ENCODE data around the gene KIF3C.

The KIF3C gene

DNA sequence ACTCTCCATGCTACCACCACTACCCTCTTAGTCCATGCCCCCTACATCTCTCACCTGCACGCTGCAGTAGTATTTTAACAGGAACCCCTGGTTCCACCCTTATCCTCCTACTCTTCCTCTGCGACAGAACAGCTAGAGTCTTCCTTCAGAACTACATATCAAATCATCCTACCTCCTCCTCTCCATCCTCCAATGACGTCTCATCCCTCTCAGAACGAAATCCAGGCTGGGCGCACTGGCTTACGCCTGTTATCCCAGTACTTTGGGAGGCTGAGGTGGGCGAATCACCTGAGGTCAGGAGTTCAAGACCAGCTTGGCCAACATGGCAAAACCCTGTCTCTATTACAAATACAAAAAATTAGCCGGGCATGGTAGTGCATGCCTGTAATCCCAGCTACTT, 10.3 kb upstream of the KIF3C start:
- Histone ChIP-seq H3K4me3 (ENCODE audit: low read depth, low read length, poor library complexity, severe bottlenecking) (no peak overlapping the region), H3F3A (ENCODE audit: insufficient read depth, low read length) (no peaks in the 10 kb centered on the region), H3K79me2 (ENCODE audit: insufficient read depth, low read length) (no peaks in the 10 kb centered on the region), H3K9me3 (ENCODE audit: low read length) (no peaks in the 10 kb centered on the region), H3K27ac (ENCODE audit: low read depth, low read length, poor library complexity, severe bottlenecking) (no peak overlapping the region), H2AFZ (ENCODE audit: low read length) (no peak overlapping the region), H3K36me3 (ENCODE audit: insufficient read depth, low read length) (no peaks in the 10 kb centered on the region), H3K9ac (ENCODE audit: low read length) (no peak overlapping the region), H3K4me2 (ENCODE audit: low read length) (no peak overlapping the region), H3K4me1 (ENCODE audit: insufficient read depth, low read length, severe bottlenecking) (no peaks in the 10 kb centered on the region), H4K20me1 (ENCODE audit: insufficient read depth, low read length) (no peaks in the 10 kb centered on the region), H3K27me3 (ENCODE audit: insufficient read depth, low read length) (no peaks in the 10 kb centered on the region; the same call in 1 of the 2 replicates), H3K9me2 (ENCODE audit: low read depth, low read length) (no peaks in the 10 kb centered on the region)
- TF ChIP-seq, protein P1, sequence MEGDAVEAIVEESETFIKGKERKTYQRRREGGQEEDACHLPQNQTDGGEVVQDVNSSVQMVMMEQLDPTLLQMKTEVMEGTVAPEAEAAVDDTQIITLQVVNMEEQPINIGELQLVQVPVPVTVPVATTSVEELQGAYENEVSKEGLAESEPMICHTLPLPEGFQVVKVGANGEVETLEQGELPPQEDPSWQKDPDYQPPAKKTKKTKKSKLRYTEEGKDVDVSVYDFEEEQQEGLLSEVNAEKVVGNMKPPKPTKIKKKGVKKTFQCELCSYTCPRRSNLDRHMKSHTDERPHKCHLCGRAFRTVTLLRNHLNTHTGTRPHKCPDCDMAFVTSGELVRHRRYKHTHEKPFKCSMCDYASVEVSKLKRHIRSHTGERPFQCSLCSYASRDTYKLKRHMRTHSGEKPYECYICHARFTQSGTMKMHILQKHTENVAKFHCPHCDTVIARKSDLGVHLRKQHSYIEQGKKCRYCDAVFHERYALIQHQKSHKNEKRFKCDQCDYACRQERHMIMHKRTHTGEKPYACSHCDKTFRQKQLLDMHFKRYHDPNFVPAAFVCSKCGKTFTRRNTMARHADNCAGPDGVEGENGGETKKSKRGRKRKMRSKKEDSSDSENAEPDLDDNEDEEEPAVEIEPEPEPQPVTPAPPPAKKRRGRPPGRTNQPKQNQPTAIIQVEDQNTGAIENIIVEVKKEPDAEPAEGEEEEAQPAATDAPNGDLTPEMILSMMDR (IDR thresholded peaks at IDR 0.05; ENCODE audit: low read length) = no peak

DNA sequence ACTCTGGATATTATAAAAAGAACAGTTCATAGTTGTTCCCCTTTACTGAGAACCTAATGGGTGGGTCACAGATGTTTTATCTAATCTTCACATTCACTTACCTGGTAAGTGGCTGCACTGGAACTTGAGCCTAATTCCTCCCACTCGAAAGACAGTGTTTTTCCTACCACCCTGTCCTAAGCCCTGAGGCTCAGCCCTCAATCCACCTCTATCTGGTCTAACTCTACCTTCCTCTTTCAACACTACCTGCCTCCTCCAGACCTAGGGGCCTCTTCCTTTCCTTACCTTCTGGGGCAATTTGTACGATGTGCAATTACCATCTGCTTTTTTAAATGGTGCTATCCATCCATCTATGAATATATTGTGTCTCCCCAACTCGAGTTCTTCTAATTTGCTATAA, 9.7 kb upstream of the KIF3C start:
- Histone ChIP-seq H3K4me2 (ENCODE audit: low read length) (no peak overlapping the region), H2AFZ (ENCODE audit: low read length) (no peak overlapping the region), H3F3A (ENCODE audit: insufficient read depth, low read length) (no peaks in the 10 kb centered on the region), H3K4me1 (ENCODE audit: insufficient read depth, low read length, severe bottlenecking) (no peaks in the 10 kb centered on the region), H3K9ac (ENCODE audit: low read length) (no peak overlapping the region), H3K36me3 (ENCODE audit: insufficient read depth, low read length) (no peaks in the 10 kb centered on the region), H3K27ac (ENCODE audit: low read depth, low read length, poor library complexity, severe bottlenecking) (no peak overlapping the region), H3K9me2 (ENCODE audit: low read depth, low read length) (no peaks in the 10 kb centered on the region), H3K9me3 (ENCODE audit: low read length) (no peaks in the 10 kb centered on the region), H3K79me2 (ENCODE audit: insufficient read depth, low read length) (no peaks in the 10 kb centered on the region), H3K27me3 (ENCODE audit: insufficient read depth, low read length) (no peaks in the 10 kb centered on the region), H3K4me3 (ENCODE audit: low read depth, low read length, poor library complexity, severe bottlenecking) (no peak overlapping the region), H4K20me1 (ENCODE audit: insufficient read depth, low read length) (no peaks in the 10 kb centered on the region)
- TF ChIP-seq EZH2 (IDR thresholded peaks at IDR 0.05; ENCODE audit: borderline replicate concordance, low read length) = no peak
- TF ChIP-seq, protein P1 (IDR thresholded peaks at IDR 0.05; ENCODE audit: low read length) = no peak

DNA sequence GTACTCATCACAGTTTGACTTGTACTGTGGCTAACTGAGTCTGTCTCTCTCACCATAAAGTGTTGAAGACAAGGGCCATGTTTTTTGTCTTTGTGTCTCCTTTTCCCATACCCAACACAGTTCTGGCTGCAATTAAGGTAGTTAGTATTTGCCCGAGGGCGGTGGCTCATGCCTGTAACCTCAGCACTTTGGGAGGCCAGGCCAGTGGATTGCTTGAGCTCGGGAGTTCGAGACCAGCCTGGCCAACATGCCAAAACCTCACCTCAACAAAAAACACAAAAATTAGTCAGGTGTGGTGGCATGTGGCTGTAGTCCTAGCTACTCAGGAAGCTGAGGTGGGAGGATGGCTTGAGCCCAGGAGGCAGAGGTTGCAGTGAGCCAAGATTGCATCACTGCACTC, 6.9 kb upstream of the KIF3C start:
- Histone ChIP-seq H4K20me1 (ENCODE audit: insufficient read depth, low read length) (no peaks in the 10 kb centered on the region), H3K4me2 (ENCODE audit: low read length) (no peak overlapping the region), H2AFZ (ENCODE audit: low read length) (no peak overlapping the region)

More for the DNA sequence above, 6.9 kb upstream of the KIF3C start:
- no peak overlapping the region for H3K9ac ChIP-seq (ENCODE audit: low read length)
- no peak for TF ChIP-seq EZH2 (IDR thresholded peaks at IDR 0.05; ENCODE audit: borderline replicate concordance, low read length)
- TF ChIP-seq, protein P1 (IDR thresholded peaks at IDR 0.05; ENCODE audit: low read length) = no peak
- H3K27me3 ChIP-seq (ENCODE audit: insufficient read depth, low read length) = no peaks in the 10 kb centered on the region
- no peaks in the 10 kb centered on the region for H3K79me2 ChIP-seq (ENCODE audit: insufficient read depth, low read length)
- H3K9me3 ChIP-seq (ENCODE audit: low read length) = no peaks in the 10 kb centered on the region
- no peaks in the 10 kb centered on the region for H3K9me2 ChIP-seq (ENCODE audit: low read depth, low read length)
- H3K27ac ChIP-seq (ENCODE audit: low read depth, low read length, poor library complexity, severe bottlenecking) = no peak overlapping the region
- no peaks in the 10 kb centered on the region for H3K36me3 ChIP-seq (ENCODE audit: insufficient read depth, low read length)
- no peak overlapping the region for H3K4me3 ChIP-seq (ENCODE audit: low read depth, low read length, poor library complexity, severe bottlenecking)
- H3F3A ChIP-seq (ENCODE audit: insufficient read depth, low read length) = no peaks in the 10 kb centered on the region
- no peaks in the 10 kb centered on the region for H3K4me1 ChIP-seq (ENCODE audit: insufficient read depth, low read length, severe bottlenecking)
